NB4 (cell line): ENCODE measurements around the gene KCNMB2.
"Not testable (repeated sequence)": the region's sequence is repeated elsewhere in the genome, so short reads cannot be mapped to it uniquely, and the experiment has no call there.

Experiments used
- DNase-seq: peaks from one replicate; pipeline ENCODE4 v3.0.0; 2010; ENCODE audit warnings: low read depth
- H3K4me3 ChIP-seq: one replicate; pipeline ENCODE4 v1.5.1; 2011; ENCODE audit warnings: mild to moderate bottlenecking, low read depth, low read length, moderate library complexity
- CTCF ChIP-seq: IDR thresholded peaks from one replicate; pipeline ENCODE4 v1.5.1; 2012; ENCODE audit warnings: low read depth, low read length
- MAX ChIP-seq: IDR thresholded peaks from 2 replicates; pipeline ENCODE4 v1.6.1; 2011; ENCODE audit warnings: low read depth, low read length
- MYC ChIP-seq: IDR thresholded peaks from 2 replicates; pipeline ENCODE4 v1.6.1; 2011; ENCODE audit warnings: low read depth, low read length
- POLR2A ChIP-seq: IDR thresholded peaks from 2 replicates; pipeline ENCODE4 v1.6.1; 2011; ENCODE audit warnings: mild to moderate bottlenecking; ENCODE audit not compliant: insufficient read length; ENCODE audit errors: extremely low read depth

Gene KCNMB2

GRCh38 chr3:178508443-178508825 lies 27.8 kb upstream of the KCNMB2 start:
- no peak for DNase-seq
- H3K4me3 ChIP-seq, result no peak overlapping the region
- TF ChIP-seq POLR2A (no peak), CTCF (no peak), MAX (no peak)

- H3K4me3 ChIP-seq, result no peak overlapping the region
- DNase-seq, result no peak
- TF ChIP-seq MAX (no peak), POLR2A (no peak), CTCF (no peak), MYC (no peak)
Measured at GRCh38 chr3:178510496-178510895, 25.7 kb upstream of the KCNMB2 start.

GRCh38 chr3:178512647-178513046 lies 23.6 kb upstream of the KCNMB2 start:
- TF ChIP-seq MYC, result no peak
- TF ChIP-seq POLR2A, result no peak
- TF ChIP-seq CTCF, result no peak
- DNase-seq, result no peak
- H3K4me3 ChIP-seq, result no peak overlapping the region

GRCh38 chr3:178513546-178514380 lies 22.5 kb upstream of the KCNMB2 start:
- no peak for DNase-seq
- no peak for TF ChIP-seq POLR2A
- no peak for TF ChIP-seq CTCF
- H3K4me3 ChIP-seq, result no peak overlapping the region

GRCh38 chr3:178514401-178514800 lies 21.8 kb upstream of the KCNMB2 start:
- TF ChIP-seq POLR2A (no peak), MYC (no peak), CTCF (no peak), MAX (no peak)
- DNase-seq, result no peak
- H3K4me3 ChIP-seq, result no peak overlapping the region

- DNase-seq, H3K4me3 ChIP-seq: not testable (repeated sequence)
Measured at GRCh38 chr3:178515076-178515744, 21.0 kb upstream of the KCNMB2 start.
